ENCODE data around the gene ZNRD2. TPM values are rescaled to one million over a fixed set of nuclear protein-coding genes. Genes with fewer than 3 reads are reported as not detected.
A peak's percentile ranks its signal among the peaks of the same experiment; 100 is the strongest.

Gene ZNRD2
- total RNA-seq, 1 donor from 2014 or later = 45.1 TPM

DNA sequence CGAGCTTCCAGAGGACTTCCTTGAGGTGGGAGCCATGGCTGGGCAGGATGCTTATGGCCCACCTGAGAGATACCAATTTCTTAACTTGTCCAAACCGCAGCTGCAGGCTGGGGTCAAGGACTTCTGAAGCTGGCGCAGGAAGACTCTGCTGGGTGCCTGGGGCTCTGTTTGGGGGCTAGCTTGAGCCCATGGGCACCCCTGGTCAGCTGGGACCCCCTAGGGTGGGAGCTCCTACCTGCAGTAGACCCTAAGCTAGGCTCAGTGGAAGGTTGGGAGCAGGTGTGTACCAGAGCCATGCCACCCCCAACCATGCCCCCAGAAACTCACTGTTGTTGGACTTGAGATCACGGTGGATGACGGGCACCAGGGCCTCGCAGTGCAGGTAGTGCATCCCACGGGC lies 42.4 kb downstream of the ZNRD2 start:
- H3K4me3 Mint-ChIP-seq (ENCODE audit: unreplicated experiment) = peak overlapping the region; percentile 89
- no peaks in the 10 kb centered on the region for H3K27me3 ChIP-seq (ENCODE audit: insufficient read depth, low read length)
- H3K36me3 Mint-ChIP-seq (ENCODE audit: low read depth, unreplicated experiment) = peaks cover 18% of the 10 kb centered on the region
- DNase-seq (ENCODE audit: low read depth) (no peak), FAIRE-seq (no peak)
- H3K4me1 Mint-ChIP-seq (ENCODE audit: low read depth, unreplicated experiment) = peaks cover 33% of the 10 kb centered on the region
- H3K27me3 Mint-ChIP-seq (ENCODE audit: low read depth, unreplicated experiment) = no peaks in the 10 kb centered on the region
- peaks cover 88% of the 10 kb centered on the region for H3K79me2 ChIP-seq (ENCODE audit: insufficient read depth, low read length)
- H3K36me3 ChIP-seq (ENCODE audit: insufficient read depth, low read length) = peaks cover 2% of the 10 kb centered on the region
- TF ChIP-seq, protein P1, sequence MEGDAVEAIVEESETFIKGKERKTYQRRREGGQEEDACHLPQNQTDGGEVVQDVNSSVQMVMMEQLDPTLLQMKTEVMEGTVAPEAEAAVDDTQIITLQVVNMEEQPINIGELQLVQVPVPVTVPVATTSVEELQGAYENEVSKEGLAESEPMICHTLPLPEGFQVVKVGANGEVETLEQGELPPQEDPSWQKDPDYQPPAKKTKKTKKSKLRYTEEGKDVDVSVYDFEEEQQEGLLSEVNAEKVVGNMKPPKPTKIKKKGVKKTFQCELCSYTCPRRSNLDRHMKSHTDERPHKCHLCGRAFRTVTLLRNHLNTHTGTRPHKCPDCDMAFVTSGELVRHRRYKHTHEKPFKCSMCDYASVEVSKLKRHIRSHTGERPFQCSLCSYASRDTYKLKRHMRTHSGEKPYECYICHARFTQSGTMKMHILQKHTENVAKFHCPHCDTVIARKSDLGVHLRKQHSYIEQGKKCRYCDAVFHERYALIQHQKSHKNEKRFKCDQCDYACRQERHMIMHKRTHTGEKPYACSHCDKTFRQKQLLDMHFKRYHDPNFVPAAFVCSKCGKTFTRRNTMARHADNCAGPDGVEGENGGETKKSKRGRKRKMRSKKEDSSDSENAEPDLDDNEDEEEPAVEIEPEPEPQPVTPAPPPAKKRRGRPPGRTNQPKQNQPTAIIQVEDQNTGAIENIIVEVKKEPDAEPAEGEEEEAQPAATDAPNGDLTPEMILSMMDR (IDR thresholded peaks at IDR 0.05; ENCODE audit: insufficient read depth, low read depth, low read length) = no peak
- TF ChIP-seq EZH2 (IDR thresholded peaks at IDR 0.05; ENCODE audit: insufficient read depth, low read length) = no peak
- no peak overlapping the region for H2AFZ ChIP-seq (ENCODE audit: low read depth, low read length)
- peak overlapping the region; percentile 83 for H3K9ac ChIP-seq (ENCODE audit: low read length)
- peak overlapping the region; percentile 97 for H3K4me2 ChIP-seq (ENCODE audit: low read length)
- H3K4me3 ChIP-seq (ENCODE audit: insufficient read depth, low read depth, low read length) = peak overlapping the region; percentile 81
- peaks cover 63% of the 10 kb centered on the region for H4K20me1 ChIP-seq (ENCODE audit: insufficient read depth, low read length)
- H3K9me3 Mint-ChIP-seq (ENCODE audit: unreplicated experiment) = no peaks in the 10 kb centered on the region
- no peaks in the 10 kb centered on the region for H3K9me3 ChIP-seq (ENCODE audit: insufficient read depth, low read depth, low read length)
- H3K27ac Mint-ChIP-seq (ENCODE audit: unreplicated experiment) = peak overlapping the region; percentile 93
- no peak overlapping the region for H3K27ac ChIP-seq (ENCODE audit: low read depth, low read length)
- H3K4me1 ChIP-seq (ENCODE audit: insufficient read depth, low read length) = peaks cover 41% of the 10 kb centered on the region

DNA sequence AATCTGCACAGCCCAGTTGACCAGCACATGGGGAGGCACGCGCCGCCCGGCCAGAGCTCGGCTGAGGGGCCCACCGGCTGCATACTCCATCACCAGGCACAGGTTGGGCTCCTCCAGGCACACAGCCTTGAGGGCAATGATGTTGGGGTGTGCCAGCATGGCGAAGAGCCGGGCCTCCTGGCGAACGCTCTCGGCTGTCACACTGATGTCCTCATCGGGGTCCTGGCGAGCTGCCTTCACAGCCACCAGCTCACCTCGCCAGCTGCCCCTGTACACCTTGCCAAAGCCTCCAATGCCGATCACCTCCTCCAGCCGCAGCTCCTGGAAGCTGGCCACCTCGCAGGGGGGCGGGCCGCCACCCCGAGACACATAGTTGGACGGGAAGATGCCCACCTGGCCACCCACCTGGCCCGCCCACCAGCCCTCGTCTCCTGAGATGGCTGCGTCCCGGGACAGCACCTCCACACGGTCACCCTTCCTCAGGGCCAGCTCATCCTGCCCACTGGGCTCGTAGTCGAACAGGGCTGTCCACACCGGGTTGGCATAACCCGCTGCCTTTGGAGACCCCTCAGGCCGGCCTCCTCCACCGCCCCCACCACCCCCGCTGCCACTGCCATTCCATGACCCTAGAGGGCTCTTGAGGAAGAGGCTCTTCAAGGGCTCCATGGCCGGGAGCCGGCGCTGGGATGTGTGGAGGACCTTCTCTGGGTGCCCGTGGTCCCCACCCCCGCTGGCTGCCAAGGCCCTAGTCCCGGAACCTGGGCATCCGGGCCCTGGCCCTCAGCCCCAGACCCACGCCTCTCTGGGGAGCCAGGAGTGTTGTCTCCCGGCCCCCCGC lies 43.0 kb downstream of the ZNRD2 start:
- Histone ChIP-seq H3K9ac (ENCODE audit: low read length) (peak overlapping the region; percentile 83), H3K36me3 (ENCODE audit: insufficient read depth, low read length) (peaks cover 6% of the 10 kb centered on the region), H4K20me1 (ENCODE audit: insufficient read depth, low read length) (peaks cover 63% of the 10 kb centered on the region), H3K9me3 (ENCODE audit: insufficient read depth, low read depth, low read length) (no peaks in the 10 kb centered on the region), H3K4me1 (ENCODE audit: insufficient read depth, low read length) (peaks cover 39% of the 10 kb centered on the region), H3K4me3 (ENCODE audit: insufficient read depth, low read depth, low read length) (peak overlapping the region; percentile 81), H3K4me2 (ENCODE audit: low read length) (peak overlapping the region; percentile 97), H3K27me3 (ENCODE audit: insufficient read depth, low read length) (no peaks in the 10 kb centered on the region), H3K79me2 (ENCODE audit: insufficient read depth, low read length) (peaks cover 88% of the 10 kb centered on the region), H3K27ac (ENCODE audit: low read depth, low read length) (peak overlapping the region; percentile 79), H2AFZ (ENCODE audit: low read depth, low read length) (peak overlapping the region; percentile 66)
- Mint-ChIP-seq H3K4me3 (ENCODE audit: unreplicated experiment) (peak overlapping the region; percentile 89), H3K27me3 (ENCODE audit: low read depth, unreplicated experiment) (no peaks in the 10 kb centered on the region), H3K4me1 (ENCODE audit: low read depth, unreplicated experiment) (peaks cover 33% of the 10 kb centered on the region), H3K9me3 (ENCODE audit: unreplicated experiment) (no peaks in the 10 kb centered on the region), H3K27ac (ENCODE audit: unreplicated experiment) (peak overlapping the region; percentile 41), H3K36me3 (ENCODE audit: low read depth, unreplicated experiment) (peaks cover 16% of the 10 kb centered on the region)
- TF ChIP-seq EZH2 (IDR thresholded peaks at IDR 0.05; ENCODE audit: insufficient read depth, low read length) = no peak
- TF ChIP-seq, protein P1 (IDR thresholded peaks at IDR 0.05; ENCODE audit: insufficient read depth, low read depth, low read length) = no peak
- DNase-seq (ENCODE audit: low read depth) (no peak), FAIRE-seq (no peak)

All from astrocyte (in vitro differentiated cells and primary cell).